ENCODE data around the gene RANBP10.

RANBP10 gene

GRCh38 chr16:67720236-67720635 lies 86.1 kb downstream of the RANBP10 start:
- H3K4me3 ChIP-seq (replicated peaks; ENCODE audit: insufficient read depth, low read length): no peak overlapping the region
- TF ChIP-seq, protein P1, sequence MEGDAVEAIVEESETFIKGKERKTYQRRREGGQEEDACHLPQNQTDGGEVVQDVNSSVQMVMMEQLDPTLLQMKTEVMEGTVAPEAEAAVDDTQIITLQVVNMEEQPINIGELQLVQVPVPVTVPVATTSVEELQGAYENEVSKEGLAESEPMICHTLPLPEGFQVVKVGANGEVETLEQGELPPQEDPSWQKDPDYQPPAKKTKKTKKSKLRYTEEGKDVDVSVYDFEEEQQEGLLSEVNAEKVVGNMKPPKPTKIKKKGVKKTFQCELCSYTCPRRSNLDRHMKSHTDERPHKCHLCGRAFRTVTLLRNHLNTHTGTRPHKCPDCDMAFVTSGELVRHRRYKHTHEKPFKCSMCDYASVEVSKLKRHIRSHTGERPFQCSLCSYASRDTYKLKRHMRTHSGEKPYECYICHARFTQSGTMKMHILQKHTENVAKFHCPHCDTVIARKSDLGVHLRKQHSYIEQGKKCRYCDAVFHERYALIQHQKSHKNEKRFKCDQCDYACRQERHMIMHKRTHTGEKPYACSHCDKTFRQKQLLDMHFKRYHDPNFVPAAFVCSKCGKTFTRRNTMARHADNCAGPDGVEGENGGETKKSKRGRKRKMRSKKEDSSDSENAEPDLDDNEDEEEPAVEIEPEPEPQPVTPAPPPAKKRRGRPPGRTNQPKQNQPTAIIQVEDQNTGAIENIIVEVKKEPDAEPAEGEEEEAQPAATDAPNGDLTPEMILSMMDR (IDR thresholded peaks at IDR 0.05; ENCODE audit: insufficient read depth, low read length): no peak
- TF ChIP-seq POLR2AphosphoS5 (IDR thresholded peaks at IDR 0.05; ENCODE audit: low read depth) (no peak), SPI1 (IDR thresholded peaks at IDR 0.05; ENCODE audit: borderline replicate concordance, low read depth) (no peak), GABPA (IDR thresholded peaks at IDR 0.05; ENCODE audit: low read depth) (no peak), REST (IDR thresholded peaks at IDR 0.05; ENCODE audit: insufficient replicate concordance, low read depth) (no peak)
- H3K27ac ChIP-seq (replicated peaks): peak overlapping the region; percentile 82
- no peaks in the 10 kb centered on the region for H3K27me3 ChIP-seq (ENCODE audit: insufficient read depth, poor library complexity, severe bottlenecking)
- DNase-seq (ENCODE audit: low read depth in 1 of 2, low spot score in 1 of 2): no peak

- TF ChIP-seq POLR2AphosphoS5 (IDR thresholded peaks at IDR 0.05; ENCODE audit: low read depth) (no peak), SPI1 (IDR thresholded peaks at IDR 0.05; ENCODE audit: borderline replicate concordance, low read depth) (no peak), REST (IDR thresholded peaks at IDR 0.05; ENCODE audit: insufficient replicate concordance, low read depth) (no peak), GABPA (IDR thresholded peaks at IDR 0.05; ENCODE audit: low read depth) (no peak)
- TF ChIP-seq, protein P1 (IDR thresholded peaks at IDR 0.05; ENCODE audit: insufficient read depth, low read length): no peak
- H3K27ac ChIP-seq (replicated peaks): peak overlapping the region; percentile 82
Observed at GRCh38 chr16:67719778-67720144, 86.6 kb downstream of the RANBP10 start.

GRCh38 chr16:67719048-67719777 lies 87.1 kb downstream of the RANBP10 start, which contains the start of gene GFOD2:
Gene GFOD2 (minus strand): TSS chr16:67719316. CDS start chr16:67685715, 33,601 bp downstream.
- peak within 1 kb of the TSS; percentile 82 for H3K27ac ChIP-seq (replicated peaks)
- peak; percentile 15; the same call in 1 of the 2 replicates for TF ChIP-seq SPI1 (IDR thresholded peaks at IDR 0.05; ENCODE audit: borderline replicate concordance, low read depth)
- TF ChIP-seq POLR2AphosphoS5 (IDR thresholded peaks at IDR 0.05; ENCODE audit: low read depth): peak; percentile 92
- no peak for TF ChIP-seq REST (IDR thresholded peaks at IDR 0.05; ENCODE audit: insufficient replicate concordance, low read depth)

More at GRCh38 chr16:67719778-67720144, 86.6 kb downstream of the RANBP10 start:
- peak; percentile 41 to 60 for DNase-seq (ENCODE audit: low read depth in 1 of 2, low spot score in 1 of 2)
- Histone ChIP-seq H3K27me3 (ENCODE audit: insufficient read depth, poor library complexity, severe bottlenecking) (no peaks in the 10 kb centered on the region), H3K4me3 (replicated peaks; ENCODE audit: insufficient read depth, low read length) (peak overlapping the region; percentile 98)

More at GRCh38 chr16:67719048-67719777, 87.1 kb downstream of the RANBP10 start, which contains the start of gene GFOD2:
- H3K27me3 ChIP-seq (ENCODE audit: insufficient read depth, poor library complexity, severe bottlenecking): no peaks in the 10 kb centered on the region
- peak; percentile 89 to 96 for DNase-seq (ENCODE audit: low read depth in 1 of 2, low spot score in 1 of 2)
- H3K4me3 ChIP-seq (replicated peaks; ENCODE audit: insufficient read depth, low read length): peak within 1 kb of the TSS; percentile 98

Measured in HL-60 (cell line).